ENCODE data around the gene CX3CL1.
"Not testable (repeated sequence)": the region's sequence is repeated elsewhere in the genome, so short reads cannot be mapped to it uniquely, and the experiment has no call there.

The CX3CL1 gene

GRCh38 chr16:57389087-57389468 lies 16.8 kb downstream of the CX3CL1 start:
- no peaks in the 10 kb centered on the region for H3K27me3 ChIP-seq (ENCODE audit: control insufficient read depth, insufficient read depth, low read length, poor library complexity, severe bottlenecking)
- no peak overlapping the region for H3K4me3 ChIP-seq (ENCODE audit: insufficient read depth, low read depth, low read length)
- no peaks in the 10 kb centered on the region for H3K9me3 ChIP-seq (ENCODE audit: control insufficient read depth, low read length)
- peaks cover 5% of the 10 kb centered on the region for H3K4me1 ChIP-seq (ENCODE audit: control insufficient read depth, insufficient read depth, low read length)
- no peak overlapping the region for H3K27ac ChIP-seq (ENCODE audit: insufficient read depth, low read depth, low read length, poor library complexity, severe bottlenecking)
- H3K36me3 ChIP-seq (ENCODE audit: control insufficient read depth, insufficient read depth, low read length): no peaks in the 10 kb centered on the region
- 90 to 92% methylated on average over 3 of the region's 3 CpGs for WGBS, 2 experiments

GRCh38 chr16:57390636-57391295 lies 18.5 kb downstream of the CX3CL1 start:
- Histone ChIP-seq H3K27ac (ENCODE audit: insufficient read depth, low read depth, low read length, poor library complexity, severe bottlenecking) (no peak overlapping the region), H3K27me3 (ENCODE audit: control insufficient read depth, insufficient read depth, low read length, poor library complexity, severe bottlenecking) (no peaks in the 10 kb centered on the region), H3K4me1 (ENCODE audit: control insufficient read depth, insufficient read depth, low read length) (peaks cover 5% of the 10 kb centered on the region), H3K9me3 (ENCODE audit: control insufficient read depth, low read length) (no peaks in the 10 kb centered on the region), H3K4me3 (ENCODE audit: insufficient read depth, low read depth, low read length) (no peak overlapping the region), H3K36me3 (ENCODE audit: control insufficient read depth, insufficient read depth, low read length) (no peaks in the 10 kb centered on the region)
- 87 to 94% methylated on average over 5 of the region's 5 CpGs for WGBS, 2 experiments

- WGBS, 2 experiments: 87 to 93% methylated on average over 4 of the region's 4 CpGs
- no peaks in the 10 kb centered on the region for H3K9me3 ChIP-seq (ENCODE audit: control insufficient read depth, low read length)
- H3K27ac ChIP-seq (ENCODE audit: insufficient read depth, low read depth, low read length, poor library complexity, severe bottlenecking): no peak overlapping the region
- peaks cover 3% of the 10 kb centered on the region for H3K4me1 ChIP-seq (ENCODE audit: control insufficient read depth, insufficient read depth, low read length)
- H3K36me3 ChIP-seq (ENCODE audit: control insufficient read depth, insufficient read depth, low read length): no peaks in the 10 kb centered on the region
- no peaks in the 10 kb centered on the region for H3K27me3 ChIP-seq (ENCODE audit: control insufficient read depth, insufficient read depth, low read length, poor library complexity, severe bottlenecking)
- no peak overlapping the region for H3K4me3 ChIP-seq (ENCODE audit: insufficient read depth, low read depth, low read length)
Observed at GRCh38 chr16:57391300-57391699, 19.0 kb downstream of the CX3CL1 start.

GRCh38 chr16:57391708-57392107 lies 19.4 kb downstream of the CX3CL1 start:
- Histone ChIP-seq H3K36me3 (ENCODE audit: control insufficient read depth, insufficient read depth, low read length) (no peaks in the 10 kb centered on the region), H3K4me1 (ENCODE audit: control insufficient read depth, insufficient read depth, low read length) (no peaks in the 10 kb centered on the region), H3K27me3 (ENCODE audit: control insufficient read depth, insufficient read depth, low read length, poor library complexity, severe bottlenecking) (no peaks in the 10 kb centered on the region), H3K4me3 (ENCODE audit: insufficient read depth, low read depth, low read length) (no peak overlapping the region), H3K9me3 (ENCODE audit: control insufficient read depth, low read length) (no peaks in the 10 kb centered on the region), H3K27ac (ENCODE audit: insufficient read depth, low read depth, low read length, poor library complexity, severe bottlenecking) (no peak overlapping the region)
- WGBS, 2 experiments: 84 to 94% methylated on average over 5 of the region's 5 CpGs

GRCh38 chr16:57392694-57393093 lies 20.4 kb downstream of the CX3CL1 start:
- no peaks in the 10 kb centered on the region for H3K4me1 ChIP-seq (ENCODE audit: control insufficient read depth, insufficient read depth, low read length)
- no peaks in the 10 kb centered on the region for H3K27me3 ChIP-seq (ENCODE audit: control insufficient read depth, insufficient read depth, low read length, poor library complexity, severe bottlenecking)
- no peak overlapping the region for H3K27ac ChIP-seq (ENCODE audit: insufficient read depth, low read depth, low read length, poor library complexity, severe bottlenecking)
- H3K9me3 ChIP-seq (ENCODE audit: control insufficient read depth, low read length): no peaks in the 10 kb centered on the region
- 85 to 86% methylated on average over 1 of the region's 1 CpG for WGBS, 2 experiments
- no peak overlapping the region for H3K4me3 ChIP-seq (ENCODE audit: insufficient read depth, low read depth, low read length)
- no peaks in the 10 kb centered on the region for H3K36me3 ChIP-seq (ENCODE audit: control insufficient read depth, insufficient read depth, low read length)

- H3K9me3 ChIP-seq (ENCODE audit: control insufficient read depth, low read length): no peaks in the 10 kb centered on the region
- H3K27me3 ChIP-seq (ENCODE audit: control insufficient read depth, insufficient read depth, low read length, poor library complexity, severe bottlenecking): no peaks in the 10 kb centered on the region
- H3K27ac ChIP-seq (ENCODE audit: insufficient read depth, low read depth, low read length, poor library complexity, severe bottlenecking): no peak overlapping the region
- H3K4me3 ChIP-seq (ENCODE audit: insufficient read depth, low read depth, low read length): no peak overlapping the region
- WGBS, 2 experiments: 90 to 92% methylated on average over 7 of the region's 7 CpGs
- H3K36me3 ChIP-seq (ENCODE audit: control insufficient read depth, insufficient read depth, low read length): no peaks in the 10 kb centered on the region
- H3K4me1 ChIP-seq (ENCODE audit: control insufficient read depth, insufficient read depth, low read length): no peaks in the 10 kb centered on the region
Observed at GRCh38 chr16:57394444-57394843, 22.2 kb downstream of the CX3CL1 start.

GRCh38 chr16:57395026-57395425 lies 22.7 kb downstream of the CX3CL1 start:
- H3K36me3 ChIP-seq (ENCODE audit: control insufficient read depth, insufficient read depth, low read length): no peaks in the 10 kb centered on the region
- H3K27me3 ChIP-seq (ENCODE audit: control insufficient read depth, insufficient read depth, low read length, poor library complexity, severe bottlenecking): no peaks in the 10 kb centered on the region
- 94% methylated on average over 5 of the region's 5 CpGs for WGBS, 2 experiments
- H3K27ac ChIP-seq (ENCODE audit: insufficient read depth, low read depth, low read length, poor library complexity, severe bottlenecking): no peak overlapping the region
- H3K4me3 ChIP-seq (ENCODE audit: insufficient read depth, low read depth, low read length): no peak overlapping the region
- no peaks in the 10 kb centered on the region for H3K9me3 ChIP-seq (ENCODE audit: control insufficient read depth, low read length)
- no peaks in the 10 kb centered on the region for H3K4me1 ChIP-seq (ENCODE audit: control insufficient read depth, insufficient read depth, low read length)

- no peaks in the 10 kb centered on the region for H3K9me3 ChIP-seq (ENCODE audit: control insufficient read depth, low read length)
- no peak overlapping the region for H3K4me3 ChIP-seq (ENCODE audit: insufficient read depth, low read depth, low read length)
- H3K36me3 ChIP-seq (ENCODE audit: control insufficient read depth, insufficient read depth, low read length): no peaks in the 10 kb centered on the region
- 88 to 93% methylated on average over 4 of the region's 4 CpGs for WGBS, 2 experiments
- H3K4me1 ChIP-seq (ENCODE audit: control insufficient read depth, insufficient read depth, low read length): no peaks in the 10 kb centered on the region
- no peaks in the 10 kb centered on the region for H3K27me3 ChIP-seq (ENCODE audit: control insufficient read depth, insufficient read depth, low read length, poor library complexity, severe bottlenecking)
- no peak overlapping the region for H3K27ac ChIP-seq (ENCODE audit: insufficient read depth, low read depth, low read length, poor library complexity, severe bottlenecking)
Observed at GRCh38 chr16:57396786-57397185, 24.5 kb downstream of the CX3CL1 start.

GRCh38 chr16:57397493-57397892 lies 25.2 kb downstream of the CX3CL1 start:
- H3K4me1 ChIP-seq (ENCODE audit: control insufficient read depth, insufficient read depth, low read length); H3K36me3 ChIP-seq (ENCODE audit: control insufficient read depth, insufficient read depth, low read length); H3K27ac ChIP-seq (ENCODE audit: insufficient read depth, low read depth, low read length, poor library complexity, severe bottlenecking); H3K4me3 ChIP-seq (ENCODE audit: insufficient read depth, low read depth, low read length); H3K27me3 ChIP-seq (ENCODE audit: control insufficient read depth, insufficient read depth, low read length, poor library complexity, severe bottlenecking); H3K9me3 ChIP-seq (ENCODE audit: control insufficient read depth, low read length): not testable (repeated sequence)
- 91 to 93% methylated on average over 4 of the region's 4 CpGs for WGBS, 2 experiments

- no peak overlapping the region for H3K4me3 ChIP-seq (ENCODE audit: insufficient read depth, low read depth, low read length)
Observed at GRCh38 chr16:57401943-57402640, 29.8 kb downstream of the CX3CL1 start.

More at GRCh38 chr16:57401943-57402640, 29.8 kb downstream of the CX3CL1 start:
- no peak overlapping the region for H3K27ac ChIP-seq (ENCODE audit: insufficient read depth, low read depth, low read length, poor library complexity, severe bottlenecking)
- no peaks in the 10 kb centered on the region for H3K36me3 ChIP-seq (ENCODE audit: control insufficient read depth, insufficient read depth, low read length)
- H3K4me1 ChIP-seq (ENCODE audit: control insufficient read depth, insufficient read depth, low read length): peaks cover 6% of the 10 kb centered on the region
- H3K9me3 ChIP-seq (ENCODE audit: control insufficient read depth, low read length): no peaks in the 10 kb centered on the region
- H3K27me3 ChIP-seq (ENCODE audit: control insufficient read depth, insufficient read depth, low read length, poor library complexity, severe bottlenecking): no peaks in the 10 kb centered on the region
- 55 to 56% methylated on average over 7 of the region's 7 CpGs for WGBS, 2 experiments

Data from ectodermal cell (in vitro differentiated cells).